ENCODE measurements around the gene NUMBL.
"Not testable (repeated sequence)": the region's sequence is repeated elsewhere in the genome, so short reads cannot be mapped to it uniquely, and the experiment has no call there.

The NUMBL gene

GRCh38 chr19:40632311-40633036 lies 58.0 kb downstream of the NUMBL start:
- in situ Hi-C loops (cut with MboI; ENCODE audit: low pct_unique_long_range_greater_than_20kb, low sequenced_read_pairs, unreplicated experiment), result no loop called here
- no peak for DNase-seq (ENCODE audit: low spot score)
- TF ChIP-seq CTCF (IDR thresholded peaks at IDR 0.05; ENCODE audit: extremely low read depth, insufficient read depth, missing control alignments), result no peak

DNA sequence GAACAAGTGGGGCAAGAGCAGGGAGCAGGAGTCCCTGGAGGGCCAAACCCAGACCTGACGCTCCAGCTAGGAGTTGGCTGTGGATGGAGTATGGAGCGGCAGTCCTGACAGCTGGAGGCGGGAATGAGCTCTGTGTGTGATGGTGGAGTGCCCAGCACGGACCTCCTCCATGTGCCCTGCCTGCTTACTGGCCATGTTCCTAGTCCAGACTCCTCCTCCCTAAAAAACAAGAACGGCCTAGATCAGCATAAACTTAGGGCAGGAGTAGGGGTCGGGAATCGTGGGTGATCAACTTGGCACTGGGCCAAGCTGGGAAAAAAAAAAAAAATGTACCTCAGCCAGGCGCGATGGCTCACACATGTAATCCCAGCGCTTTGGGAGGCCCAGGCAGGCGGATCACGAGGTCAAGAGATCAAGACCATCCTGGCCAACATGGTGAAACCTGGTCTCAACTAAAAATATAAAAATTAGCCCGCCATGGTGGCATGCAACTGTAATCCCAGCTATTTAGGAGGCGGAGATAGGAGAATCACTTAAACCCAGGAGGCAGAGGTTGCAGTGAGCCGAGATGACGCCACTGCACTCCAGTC lies 59.8 kb downstream of the NUMBL start:
- TF ChIP-seq CTCF (IDR thresholded peaks at IDR 0.05; ENCODE audit: extremely low read depth, insufficient read depth, missing control alignments), result no peak
- in situ Hi-C loops (cut with MboI; ENCODE audit: low pct_unique_long_range_greater_than_20kb, low sequenced_read_pairs, unreplicated experiment), result no loop called here
- DNase-seq (ENCODE audit: low spot score), result no peak

GRCh38 chr19:40629346-40629745 lies 61.1 kb downstream of the NUMBL start:
- no peak for DNase-seq (ENCODE audit: low spot score)
- TF ChIP-seq CTCF (IDR thresholded peaks at IDR 0.05; ENCODE audit: extremely low read depth, insufficient read depth, missing control alignments), result no peak
- in situ Hi-C loops (cut with MboI; ENCODE audit: low pct_unique_long_range_greater_than_20kb, low sequenced_read_pairs, unreplicated experiment), result no loop called here

- in situ Hi-C loops (cut with MboI; ENCODE audit: low pct_unique_long_range_greater_than_20kb, low sequenced_read_pairs, unreplicated experiment), result no loop called here
- no peak for TF ChIP-seq CTCF (IDR thresholded peaks at IDR 0.05; ENCODE audit: extremely low read depth, insufficient read depth, missing control alignments)
- no peak for DNase-seq (ENCODE audit: low spot score)
These were observed 62.8 kb downstream of the NUMBL start for GRCh38 chr19:40627486-40628279.

DNA sequence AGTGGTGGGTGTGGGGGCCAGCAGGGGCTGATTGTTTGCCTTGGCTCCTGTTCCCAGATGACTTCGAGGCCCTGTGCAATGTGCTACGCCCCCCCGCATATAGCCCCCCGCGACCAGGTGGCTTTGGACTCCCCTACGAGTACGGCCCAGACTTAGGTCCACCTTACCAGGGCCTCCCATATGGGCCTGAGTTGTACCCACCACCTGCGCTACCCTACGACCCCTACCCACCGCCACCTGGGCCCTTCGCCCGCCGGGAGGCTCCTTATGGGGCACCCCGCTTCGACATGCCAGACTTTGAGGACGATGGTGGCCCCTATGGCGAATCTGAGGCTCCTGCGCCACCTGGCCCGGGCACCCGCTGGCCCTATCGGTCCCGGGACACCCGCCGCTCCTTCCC lies 63.5 kb downstream of the NUMBL start:
- TF ChIP-seq CTCF (IDR thresholded peaks at IDR 0.05; ENCODE audit: extremely low read depth, insufficient read depth, missing control alignments), result no peak
- DNase-seq (ENCODE audit: low spot score), result no peak
- in situ Hi-C loops (cut with MboI; ENCODE audit: low pct_unique_long_range_greater_than_20kb, low sequenced_read_pairs, unreplicated experiment), result no loop called here

GRCh38 chr19:40625406-40626120 lies 64.9 kb downstream of the NUMBL start:
- no peak for TF ChIP-seq CTCF (IDR thresholded peaks at IDR 0.05; ENCODE audit: extremely low read depth, insufficient read depth, missing control alignments)

DNA sequence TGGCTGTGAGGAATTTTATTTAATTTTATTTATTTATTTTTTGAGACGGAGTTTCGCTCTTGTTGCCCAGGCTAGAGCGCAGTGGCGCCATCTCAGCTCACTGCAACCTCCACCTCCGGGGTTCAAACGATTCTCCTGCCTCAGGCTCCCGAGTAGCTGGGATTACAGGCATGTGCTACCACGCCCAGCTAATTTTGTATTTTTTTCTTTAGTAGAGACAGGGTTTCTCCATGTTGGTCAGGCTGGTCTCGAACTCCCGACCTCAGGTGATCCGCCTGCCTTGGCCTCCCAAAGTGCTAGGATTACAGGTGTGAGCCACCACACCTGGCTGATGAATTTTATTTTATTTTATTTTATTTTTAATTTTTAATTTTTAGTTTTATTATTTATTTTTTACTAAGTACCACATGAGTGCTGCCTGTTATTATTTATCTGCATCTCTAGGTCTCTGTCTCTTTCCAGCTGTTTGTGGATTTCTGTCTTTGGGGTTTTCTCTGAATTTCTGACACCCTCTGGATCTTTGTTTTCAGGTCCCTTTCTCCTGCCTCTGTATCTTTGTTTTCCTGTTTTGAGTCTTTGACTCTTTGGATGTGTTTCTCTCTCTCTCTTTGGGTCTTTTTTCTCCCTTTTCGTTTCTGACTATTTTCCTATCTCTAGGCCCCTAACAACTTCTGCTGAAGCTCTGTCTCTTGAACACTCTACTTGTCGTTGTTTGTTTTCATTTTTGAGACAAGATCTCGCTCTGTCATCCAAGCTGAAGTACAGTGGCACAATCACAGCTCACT lies 65.9 kb downstream of the NUMBL start:
- in situ Hi-C loops (cut with MboI; ENCODE audit: low pct_unique_long_range_greater_than_20kb, low sequenced_read_pairs, unreplicated experiment), result loop anchor here (25.0 kb wide), 1 partner anchor 312 kb away; no protein-coding TSS in a partner anchor
- DNase-seq (ENCODE audit: low spot score), result not testable (repeated sequence)

More at GRCh38 chr19:40625406-40626120, 64.9 kb downstream of the NUMBL start:
- in situ Hi-C loops (cut with MboI; ENCODE audit: low pct_unique_long_range_greater_than_20kb, low sequenced_read_pairs, unreplicated experiment), result no loop called here
- no peak for DNase-seq (ENCODE audit: low spot score)

Measured in GM13977 (cell line).